Measurements from ENCODE around the gene GJC1. TPM values are rescaled to one million over a fixed set of nuclear protein-coding genes. Genes with fewer than 3 reads are reported as not detected.

GJC1 gene
- total and polyA plus RNA-seq, 2 donors (not counting 3 experiments of a cell fraction or from before 2014, with no cell fraction given), result 13.8 to 39.7 TPM

DNA sequence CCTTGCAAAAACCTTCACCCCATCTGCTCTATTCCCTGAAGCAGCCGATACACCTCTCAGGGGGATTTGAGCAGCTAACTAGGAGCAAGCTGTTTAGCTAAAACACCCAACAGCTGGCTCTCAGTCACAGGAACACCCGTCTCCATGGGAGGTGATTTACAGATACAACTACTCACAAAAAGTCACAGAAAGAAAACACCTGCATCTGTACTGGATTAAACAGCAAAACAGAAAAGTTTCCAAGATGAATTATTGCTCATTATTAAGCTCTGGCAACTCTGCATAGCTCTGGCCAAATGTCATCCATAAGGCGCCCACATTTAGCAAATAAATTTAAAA, 22.3 kb downstream of the GJC1 start:
- H3K79me2 ChIP-seq (ENCODE audit: control insufficient read depth, insufficient read depth, low read length), result peaks cover 15% of the 10 kb centered on the region
- no TSS peak for BruUV-seq (replicated peaks)
- H3K9ac ChIP-seq (replicated peaks; ENCODE audit: extremely low read depth, insufficient read depth, low read length), result no peak overlapping the region
- no peak for TF ChIP-seq JUN (IDR thresholded peaks at IDR 0.05; ENCODE audit: borderline replicate concordance, insufficient read depth, insufficient read length, low read depth)
- TF ChIP-seq GATA2 (IDR thresholded peaks at IDR 0.05; ENCODE audit: insufficient read depth, insufficient read length, low read depth, low read length), result no peak
- no peak for TF ChIP-seq FOS (IDR thresholded peaks at IDR 0.05; ENCODE audit: borderline replicate concordance, insufficient read depth, low read length)
- TF ChIP-seq MAX (IDR thresholded peaks at IDR 0.05; ENCODE audit: insufficient read depth, insufficient read length), result no peak
- no peaks in the 10 kb centered on the region for H3K9me1 ChIP-seq (replicated peaks; ENCODE audit: control insufficient read depth, extremely low read depth, insufficient read depth, low read length)
- POLR2A ChIA-PET, result no interaction called here
- DNase-seq (ENCODE audit: low read depth, low spot score) (no peak), FAIRE-seq (no peak)
- dilution Hi-C loops (cut with MboI; ENCODE audit: extremely low pct_ligation_motif_present, low sequenced_read_pairs), result no loop called here
- H3K27me3 ChIP-seq (ENCODE audit: control insufficient read depth in 2 of 2, insufficient read depth in 2 of 2, low read length in 2 of 2), result no peaks in the 10 kb centered on the region
- H3K9me3 ChIP-seq (replicated peaks; ENCODE audit: control insufficient read depth, insufficient read depth, low read length), result no peaks in the 10 kb centered on the region
- H3K27ac ChIP-seq (ENCODE audit: insufficient read depth, low read depth, low read length), result no peak overlapping the region
- H3K4me2 ChIP-seq (ENCODE audit: insufficient read depth, low read length), result no peak overlapping the region
- peaks cover 2% of the 10 kb centered on the region for H4K20me1 ChIP-seq (replicated peaks; ENCODE audit: control insufficient read depth, extremely low read depth, insufficient read depth, low read length)
- H3K4me3 ChIP-seq (replicated peaks in 1 of 3; ENCODE audit: insufficient read depth in 1 of 3, low read depth in 1 of 3, low read length in 3 of 3), result no peak overlapping the region
- no peak overlapping the region for H2AFZ ChIP-seq (ENCODE audit: low read depth, low read length)
- H3K36me3 ChIP-seq (ENCODE audit: control insufficient read depth in 2 of 2, extremely low read depth in 1 of 2, insufficient read depth in 2 of 2, low read length in 2 of 2), result peaks cover 13% of the 10 kb centered on the region in 2 experiments
- intact Hi-C loops (cut with micrococcal nuclease), result no loop called here
- no peaks in the 10 kb centered on the region for H3K4me1 ChIP-seq (ENCODE audit: control insufficient read depth, extremely low read depth, insufficient read depth, low read length)
- CTCF ChIA-PET, result interaction anchor here (1.2 to 2.9 kb wide), 2 partner anchors 29 to 33 kb away, joined by 3 to 13 read pairs; no protein-coding TSS in a partner anchor

DNA sequence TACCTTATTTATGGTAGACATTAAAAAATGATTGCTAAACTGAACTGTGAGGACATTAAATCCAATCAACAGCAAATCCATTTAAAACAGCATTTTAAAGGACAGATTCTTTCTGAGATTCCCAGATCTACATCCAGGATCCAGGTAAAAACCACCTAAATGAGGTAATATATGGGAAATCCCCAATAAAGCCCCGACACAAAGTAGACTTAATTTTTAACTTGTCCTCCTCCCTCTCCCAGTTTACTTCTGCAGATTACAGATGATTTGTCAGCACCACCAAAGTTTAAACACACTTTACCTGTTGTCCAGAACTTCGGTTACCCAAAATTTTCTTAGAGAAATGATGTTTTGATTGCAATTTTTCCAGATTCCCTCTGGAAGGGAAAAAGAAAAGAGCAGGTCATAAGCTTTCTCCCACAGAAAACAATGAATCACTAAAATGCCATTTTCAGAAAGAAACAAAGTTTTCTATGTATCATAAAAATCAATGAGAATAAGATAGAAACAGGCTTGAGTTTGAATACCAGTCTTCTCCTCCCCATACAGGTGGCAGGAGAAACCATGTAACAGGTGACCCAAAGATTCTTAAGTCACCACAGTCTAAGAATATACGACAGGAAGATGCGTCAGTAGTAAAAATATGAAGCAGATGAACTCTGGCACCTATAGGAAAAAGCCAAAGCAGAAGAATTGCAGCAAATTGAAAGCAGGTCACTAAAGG, 22.8 kb downstream of the GJC1 start:
- H2AFZ ChIP-seq (ENCODE audit: low read depth, low read length), result no peak overlapping the region
- H3K9ac ChIP-seq (replicated peaks; ENCODE audit: extremely low read depth, insufficient read depth, low read length), result no peak overlapping the region
- H3K4me2 ChIP-seq (ENCODE audit: insufficient read depth, low read length), result no peak overlapping the region
- H3K9me1 ChIP-seq (replicated peaks; ENCODE audit: control insufficient read depth, extremely low read depth, insufficient read depth, low read length), result no peaks in the 10 kb centered on the region
- peaks cover 13% of the 10 kb centered on the region in 2 experiments for H3K36me3 ChIP-seq (ENCODE audit: control insufficient read depth in 2 of 2, extremely low read depth in 1 of 2, insufficient read depth in 2 of 2, low read length in 2 of 2)
- BruUV-seq (replicated peaks), result no TSS peak
- intact Hi-C loops (cut with micrococcal nuclease), result no loop called here
- dilution Hi-C loops (cut with MboI; ENCODE audit: extremely low pct_ligation_motif_present, low sequenced_read_pairs), result no loop called here
- no peak overlapping the region for H3K4me3 ChIP-seq (replicated peaks in 1 of 3; ENCODE audit: insufficient read depth in 1 of 3, low read depth in 1 of 3, low read length in 3 of 3)
- ChIA-PET POLR2A (no interaction called here), CTCF (interaction anchor here (1.2 to 2.9 kb wide), 2 partner anchors 28 to 33 kb away, joined by 3 to 13 read pairs; no protein-coding TSS in a partner anchor)
- TF ChIP-seq MYC (IDR thresholded peaks at IDR 0.05; ENCODE audit: low read depth, low read length) (no peak), MAX (IDR thresholded peaks at IDR 0.05; ENCODE audit: insufficient read depth, insufficient read length) (no peak), CTCF (IDR thresholded peaks at IDR 0.05; ENCODE audit: extremely low read depth in 1 of 2, insufficient read depth in 1 of 2, low read depth in 1 of 2, low read length in 2 of 2) (no peak), EZH2 (IDR thresholded peaks at IDR 0.05; ENCODE audit: borderline replicate concordance, low read depth, low read length, severe bottlenecking) (no peak), JUN (IDR thresholded peaks at IDR 0.05; ENCODE audit: borderline replicate concordance, insufficient read depth, insufficient read length, low read depth) (no peak), POLR2AphosphoS5 (IDR thresholded peaks at IDR 0.05; ENCODE audit: insufficient read depth, low read depth, low read length) (no peak), FOS (IDR thresholded peaks at IDR 0.05; ENCODE audit: borderline replicate concordance, insufficient read depth, low read length) (no peak), GATA2 (IDR thresholded peaks at IDR 0.05; ENCODE audit: insufficient read depth, insufficient read length, low read depth, low read length) (no peak), POLR2A (IDR thresholded peaks at IDR 0.05; ENCODE audit: low read depth, low read length) (no peak)
- no peaks in the 10 kb centered on the region for H3K27me3 ChIP-seq (ENCODE audit: control insufficient read depth in 2 of 2, insufficient read depth in 2 of 2, low read length in 2 of 2)
- no peaks in the 10 kb centered on the region for H3K9me3 ChIP-seq (replicated peaks; ENCODE audit: control insufficient read depth, insufficient read depth, low read length)
- no peak for FAIRE-seq
- H3K27ac ChIP-seq (ENCODE audit: insufficient read depth, low read depth, low read length), result no peak overlapping the region
- peaks cover 2% of the 10 kb centered on the region for H4K20me1 ChIP-seq (replicated peaks; ENCODE audit: control insufficient read depth, extremely low read depth, insufficient read depth, low read length)
- H3K79me2 ChIP-seq (ENCODE audit: control insufficient read depth, insufficient read depth, low read length), result peaks cover 15% of the 10 kb centered on the region
- no peaks in the 10 kb centered on the region for H3K4me1 ChIP-seq (ENCODE audit: control insufficient read depth, extremely low read depth, insufficient read depth, low read length)
- no peak for DNase-seq (ENCODE audit: low read depth, low spot score)
